ENCODE measurements around the gene SMCR8.
A peak's percentile ranks its signal among the peaks of the same experiment; 100 is the strongest.
"Not testable (repeated sequence)": the region's sequence is repeated elsewhere in the genome, so short reads cannot be mapped to it uniquely, and the experiment has no call there.

The SMCR8 gene

DNA sequence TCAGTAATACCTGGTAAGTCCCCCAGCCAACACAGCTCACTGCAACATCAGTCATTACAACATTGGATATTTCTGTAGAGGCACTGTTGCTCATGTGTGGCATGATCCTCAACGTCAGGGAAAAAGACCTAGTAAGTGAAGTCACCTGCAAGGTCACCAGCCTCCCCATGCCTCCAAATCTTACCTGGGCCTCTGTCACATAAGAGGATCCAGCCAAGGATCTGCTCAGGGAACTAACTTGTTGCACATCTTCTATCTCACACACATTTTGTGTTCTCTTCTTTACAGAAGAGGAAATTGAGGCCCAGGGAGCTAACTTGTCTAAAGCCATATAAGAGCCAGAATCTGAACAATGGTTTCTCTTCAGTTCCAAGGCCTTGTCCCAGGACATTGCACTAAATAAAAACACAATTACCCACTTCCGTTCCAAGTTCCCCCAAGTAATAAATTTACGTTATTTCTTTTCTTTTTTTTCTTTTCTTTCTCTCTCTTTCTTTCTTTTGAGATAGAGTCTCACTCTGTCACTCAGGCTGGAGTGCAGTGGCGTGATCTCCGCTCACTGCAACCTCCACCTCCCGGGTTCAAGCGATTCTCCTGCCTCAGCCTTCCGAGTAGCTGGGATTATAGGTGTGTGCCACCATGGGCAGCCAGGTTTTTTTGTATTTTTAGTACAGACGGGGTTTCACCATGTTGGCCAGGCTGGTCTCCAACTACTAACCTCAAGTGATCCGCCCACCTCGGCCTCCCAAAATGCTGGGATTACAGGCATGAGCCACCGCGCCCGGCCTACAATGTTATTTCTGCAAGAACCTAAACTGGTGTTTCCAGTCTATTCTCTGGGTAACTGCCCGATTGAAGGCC, 47.0 kb downstream of the SMCR8 start:
- DNase-seq (ENCODE audit: low read depth in 2 of 2), result no peak

DNA sequence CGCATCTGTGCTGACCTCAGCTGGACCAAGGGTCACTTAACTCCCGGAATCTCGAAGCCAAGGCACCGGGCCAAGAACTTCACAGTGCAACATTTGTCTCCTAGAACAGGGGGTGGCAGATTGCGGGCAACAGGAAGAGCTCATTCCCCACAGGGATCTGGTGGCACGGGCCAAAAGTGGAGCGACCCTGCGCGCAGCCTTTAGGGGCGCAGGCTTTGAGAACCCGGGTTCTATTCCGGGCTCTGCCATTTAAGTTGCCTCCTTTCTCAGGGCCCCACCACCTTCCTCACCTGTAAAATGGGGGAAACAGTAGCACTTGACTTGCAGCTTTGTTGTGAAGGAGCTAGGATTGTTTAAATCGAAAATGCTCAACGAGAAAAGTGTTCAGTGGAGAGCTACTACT, 47.6 kb downstream of the SMCR8 start:
- no peak for DNase-seq (ENCODE audit: low read depth in 2 of 2)

DNA sequence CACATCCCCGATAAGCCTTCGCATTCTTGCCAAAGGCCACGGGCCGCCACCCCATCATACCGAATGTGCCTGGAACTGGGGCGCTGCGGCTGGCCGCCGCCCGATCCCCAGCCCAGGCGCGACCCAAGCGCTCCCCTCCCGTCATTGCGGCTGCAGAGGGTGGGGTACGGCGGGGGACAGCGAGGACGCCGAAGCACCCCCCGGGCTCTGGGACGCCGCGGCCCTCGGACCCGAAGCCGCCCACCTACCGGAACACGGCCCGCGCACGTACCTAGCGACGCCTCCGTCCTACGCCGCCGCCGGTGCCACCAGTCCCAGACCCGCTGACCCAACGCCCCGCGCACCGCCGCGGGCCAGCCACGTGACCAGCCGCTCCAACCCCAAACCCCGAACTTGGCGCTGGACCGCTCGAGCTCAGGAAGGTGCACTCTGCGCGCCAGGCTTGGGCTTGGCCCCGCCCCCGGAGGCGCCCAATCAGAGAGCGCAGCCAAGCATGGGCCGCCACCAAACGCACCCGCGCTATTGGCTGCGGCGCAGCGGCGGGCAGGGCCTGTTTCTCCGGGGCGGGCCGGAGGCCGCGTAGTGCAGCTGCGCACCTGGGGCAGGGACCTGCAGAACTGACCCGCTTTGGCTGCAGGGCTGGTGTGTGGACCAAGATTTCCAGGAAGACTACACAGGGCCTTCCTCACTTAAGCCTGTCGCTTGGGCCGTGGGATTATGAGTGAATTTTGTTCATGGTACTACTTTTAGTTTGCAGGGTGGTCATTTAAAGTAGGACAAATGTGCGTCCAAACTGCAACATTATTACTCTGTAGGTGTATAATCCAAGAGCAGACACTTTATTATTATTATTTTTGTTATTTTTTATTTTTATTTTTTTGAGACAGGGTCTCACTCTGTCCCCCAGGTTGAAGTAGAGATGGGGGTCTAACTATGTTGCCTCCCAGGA, 48.3 kb downstream of the SMCR8 start, which contains the start of gene SHMT1:
TSS of gene SHMT1 (minus strand) at position 450 of the 949 bp plus-strand sequence. CDS start 7,569 bp downstream, outside the sequence.
- DNase-seq (ENCODE audit: low read depth in 2 of 2), result peak; percentile 63 to 81

DNA sequence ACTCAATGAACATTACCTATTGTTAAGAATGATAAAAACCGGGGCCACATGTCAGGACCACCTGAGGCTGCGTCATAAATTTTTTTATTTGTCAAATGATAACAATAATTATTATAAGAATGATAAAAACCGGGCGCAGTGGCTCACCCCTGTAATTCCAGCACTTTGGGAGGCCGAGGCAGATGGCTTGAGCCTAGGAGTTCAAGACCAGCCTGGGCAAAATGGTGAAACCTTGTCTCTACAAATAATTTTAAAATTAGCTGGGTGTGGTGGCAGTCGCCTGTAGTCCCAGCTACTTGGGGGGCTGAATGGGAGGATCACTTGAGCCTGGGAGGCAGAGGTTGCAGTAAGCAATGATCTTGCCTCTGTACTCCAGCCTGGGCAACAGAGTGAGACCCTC, 49.1 kb downstream of the SMCR8 start:
- no peak for DNase-seq (ENCODE audit: low read depth in 2 of 2)

DNA sequence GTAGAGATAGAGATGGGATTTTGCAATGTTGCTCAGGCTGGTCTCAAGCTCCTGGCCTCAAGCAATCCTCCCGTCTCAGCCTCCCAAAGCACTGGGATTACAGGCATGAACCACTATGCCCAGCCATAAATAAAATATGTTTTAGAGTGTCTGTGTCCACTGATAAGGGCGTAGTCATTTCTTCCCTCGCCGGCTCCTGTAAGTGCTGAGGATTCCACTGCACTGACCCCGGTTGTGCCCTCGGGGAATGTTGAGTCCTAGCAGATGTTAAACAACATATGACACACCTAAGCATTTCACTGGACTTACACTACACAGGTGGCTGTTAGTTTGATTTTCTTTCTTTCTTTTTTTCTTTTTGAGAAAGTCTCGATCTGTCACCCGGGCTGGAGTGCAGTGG, 53.9 kb downstream of the SMCR8 start:
- DNase-seq (ENCODE audit: low read depth in 2 of 2), result no peak

DNA sequence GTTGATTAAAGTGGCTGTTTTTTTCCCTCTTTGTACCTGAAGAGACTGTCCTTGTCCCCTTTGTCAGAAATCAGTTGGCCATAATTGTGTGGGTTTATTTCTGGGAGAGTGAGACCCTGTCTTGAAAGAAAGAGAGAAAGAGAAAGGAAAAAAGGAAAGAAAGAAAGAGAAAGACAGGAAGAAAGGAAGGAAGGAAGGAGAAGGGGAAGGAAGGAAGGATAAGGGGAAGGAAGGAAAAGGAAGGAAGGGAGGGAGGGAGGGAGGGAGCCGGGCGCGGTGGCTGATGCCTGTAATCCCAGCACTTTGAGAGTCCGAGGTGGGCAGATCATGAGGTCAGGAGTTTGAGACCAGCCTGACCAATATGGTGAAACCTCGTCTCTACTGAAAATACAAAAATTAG, 55.7 kb downstream of the SMCR8 start:
- no peak for DNase-seq (ENCODE audit: low read depth in 2 of 2)

DNA sequence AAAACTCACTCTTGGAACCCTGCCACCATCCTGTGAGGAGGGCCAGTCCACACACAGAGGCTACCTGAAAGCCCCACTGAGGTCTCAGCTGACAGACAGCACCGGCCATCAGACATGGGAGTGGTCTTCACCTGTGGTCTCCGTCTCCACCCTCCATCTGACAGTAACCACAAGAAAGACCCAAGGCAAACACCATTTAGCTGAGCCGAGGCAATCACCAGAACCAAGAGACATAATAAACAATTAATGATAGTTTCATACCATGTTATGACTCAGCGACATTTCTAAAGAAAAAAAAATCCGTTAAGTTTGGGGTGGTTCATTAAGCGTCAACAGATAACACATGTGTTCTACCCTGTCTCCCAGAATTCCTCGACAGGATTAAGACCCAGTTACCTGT, 56.4 kb downstream of the SMCR8 start:
- no peak for DNase-seq (ENCODE audit: low read depth in 2 of 2)

DNA sequence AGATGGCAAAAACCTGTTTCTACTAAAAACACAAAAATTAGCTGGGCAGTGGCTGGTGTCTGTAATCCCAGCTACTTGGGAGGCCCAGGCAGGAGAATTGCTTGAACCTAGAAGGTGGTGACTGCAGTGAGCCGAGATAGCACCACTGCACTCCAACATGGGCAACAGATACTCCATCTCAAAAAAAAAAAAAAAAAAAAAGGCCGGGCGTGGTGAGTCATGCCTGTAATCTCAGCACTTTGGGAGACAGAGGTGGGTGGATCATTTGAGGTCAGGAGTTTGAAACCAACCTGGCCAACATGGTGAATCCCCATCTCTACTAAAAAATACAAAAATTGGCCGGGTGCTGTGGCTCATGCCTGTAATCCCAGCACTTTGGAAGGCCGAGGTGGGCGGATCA, 58.1 kb downstream of the SMCR8 start:
- DNase-seq (ENCODE audit: low read depth in 2 of 2), result not testable (repeated sequence)

DNA sequence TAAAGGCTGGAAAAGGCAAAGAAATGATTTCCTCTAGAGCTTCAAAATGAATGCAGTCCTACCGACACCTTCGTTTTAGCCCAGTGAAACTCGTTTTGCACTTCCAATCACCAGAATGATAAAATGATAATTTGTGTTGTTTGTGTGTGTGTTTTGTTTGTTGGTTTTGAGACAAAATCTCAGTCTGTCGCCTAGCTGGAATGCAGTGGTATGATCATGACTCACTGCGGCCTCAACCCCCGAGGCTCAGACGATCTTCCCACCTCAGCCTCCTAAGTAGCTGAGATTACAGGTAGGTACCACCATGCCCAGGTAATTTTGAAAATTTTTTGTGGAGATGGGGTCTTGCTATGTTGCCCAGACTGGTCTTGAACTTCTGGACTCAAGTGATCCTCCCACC, 59.1 kb downstream of the SMCR8 start:
- DNase-seq (ENCODE audit: low read depth in 2 of 2), result no peak

All from stimulated activated CD4-positive, alpha-beta T cell treated with anti-CD3 and anti-CD28 coated beads, Interleukin-1b, Interleukin-23, amount 100 ng/mL, for 1 hour (primary cell).